Measurements from ENCODE around the gene MRPL48.

- TF ChIP-seq POLR2A (IDR thresholded peaks at IDR 0.05; ENCODE audit: low read depth, low read length) (no peak), POLR2AphosphoS5 (IDR thresholded peaks at IDR 0.05; ENCODE audit: low read depth, low read length) (no peak)
Measured at GRCh38 chr11:73869332-73869949, 81.8 kb downstream of the MRPL48 start.
